Liver (tissue), 9 donors: ENCODE results near the gene GALNT17. TPM values are rescaled to one million over a fixed set of nuclear protein-coding genes. Genes with fewer than 3 reads are reported as not detected.

ENCODE experiments used
- DNase-seq: peaks from one replicate; pipeline ENCODE4 v3.0.0-alpha.2; 2017; ENCODE audit warnings: low spot score
- H3K27ac ChIP-seq, 2 donors: one replicate each; pipeline ENCODE4 v1.7.0; 2013; ENCODE audit warnings: inconsistent platforms in 2 of 2, low read length in 2 of 2, control low read depth in 1 of 2, low read depth in 1 of 2, mild to moderate bottlenecking in 1 of 2
- H3K27me3 ChIP-seq, 4 donors: one replicate each; pipeline versions ENCODE4 v1.6.1 to v1.7.0; 2013; ENCODE audit warnings: low read length in 3 of 4, inconsistent platforms in 1 of 4, mild to moderate bottlenecking in 1 of 4, moderate library complexity in 1 of 4; ENCODE audit not compliant: control insufficient read depth in 4 of 4, insufficient read depth in 4 of 4
- H3K36me3 ChIP-seq, 4 donors: one replicate each; pipeline versions ENCODE4 v1.6.1 to v1.7.0; 2013; ENCODE audit warnings: low read length in 3 of 4, mild to moderate bottlenecking in 3 of 4, low read depth in 1 of 4, moderate library complexity in 1 of 4; ENCODE audit not compliant: control insufficient read depth in 4 of 4, insufficient read depth in 3 of 4
- H3K4me1 ChIP-seq, 4 donors: one replicate each; pipeline versions ENCODE4 v1.6.1 to v1.7.0; 2013; ENCODE audit warnings: low read length in 3 of 4, mild to moderate bottlenecking in 3 of 4, moderate library complexity in 1 of 4; ENCODE audit not compliant: control insufficient read depth in 4 of 4, insufficient read depth in 4 of 4
- H3K4me3 ChIP-seq, 3 donors: one replicate each; pipeline versions ENCODE4 v1.6.1 to v1.7.0; 2013; ENCODE audit warnings: low read length in 3 of 3, control low read depth in 1 of 3, low read depth in 1 of 3, mild to moderate bottlenecking in 1 of 3
- H3K9ac ChIP-seq, 2 donors: one replicate each; pipeline ENCODE4 v1.7.0; 2013; ENCODE audit warnings: low read length in 2 of 2, mild to moderate bottlenecking in 2 of 2, moderate library complexity in 2 of 2, control low read depth in 1 of 2, low read depth in 1 of 2
- H3K9me3 ChIP-seq, 4 donors: one replicate each; pipeline versions ENCODE4 v1.6.1 to v1.7.0; 2013; ENCODE audit warnings: low read length in 3 of 4; ENCODE audit not compliant: control insufficient read depth in 4 of 4
- CTCF ChIP-seq: fragments of 150-350 bp; IDR thresholded peaks from 2 replicates; pipeline ENCODE4 v1.5.1; 2017; ENCODE audit warnings: improper control_type of control experiment, low read depth, low read length; ENCODE audit not compliant: missing input control
- EGR1 ChIP-seq, 2 donors: IDR thresholded peaks; 2 replicates each; pipeline ENCODE4 v1.6.1; 2016 to 2018; ENCODE audit warnings: antibody characterized with exemption in 2 of 2, low read depth in 2 of 2
- FOXA1 ChIP-seq: IDR thresholded peaks from 2 replicates; pipeline ENCODE4 v1.6.1; 2016; ENCODE audit warnings: antibody characterized with exemption
- FOXA2 ChIP-seq: IDR thresholded peaks from 2 replicates; pipeline ENCODE4 v1.6.1; 2016; ENCODE audit warnings: antibody characterized with exemption
- GABPA ChIP-seq, 2 donors: IDR thresholded peaks in 1 of 2; conservative IDR thresholded peaks in 1 of 2; 2 replicates each; pipeline ENCODE4 v1.6.1; 2016; ENCODE audit warnings: antibody characterized with exemption in 2 of 2, mild to moderate bottlenecking in 1 of 2, moderate library complexity in 1 of 2
- HNF4A ChIP-seq, 2 donors: conservative IDR thresholded peaks; 2 replicates each; pipeline ENCODE4 v1.6.1; 2016; ENCODE audit warnings: antibody characterized with exemption in 2 of 2, mild to moderate bottlenecking in 2 of 2
- HNF4G ChIP-seq: IDR thresholded peaks from 2 replicates; pipeline ENCODE4 v1.6.1; 2016; ENCODE audit warnings: antibody characterized with exemption
- NR2F2 ChIP-seq: IDR thresholded peaks from 2 replicates; pipeline ENCODE4 v1.6.1; 2016; ENCODE audit warnings: antibody characterized with exemption
- RAD21 ChIP-seq, 2 donors: IDR thresholded peaks; 2 replicates each; pipeline ENCODE4 v1.6.1; 2016; ENCODE audit warnings: antibody characterized with exemption in 2 of 2, mild to moderate bottlenecking in 2 of 2
- RXRA ChIP-seq, 2 donors: IDR thresholded peaks; 2 replicates each; pipeline ENCODE4 v1.6.1; 2017 to 2018; ENCODE audit warnings: antibody characterized with exemption in 2 of 2, mild to moderate bottlenecking in 1 of 2
- SP1 ChIP-seq: IDR thresholded peaks from 2 replicates; pipeline ENCODE4 v1.6.1; 2018; ENCODE audit warnings: antibody characterized with exemption, mild to moderate bottlenecking
- WGBS: extraction: QIAGEN DNeasy Blood & Tissue Kit; methylation state at CpG from one replicate; pipeline ENCODE4 v1.1.7; 2013; 5-methylcytosine and 5-hydroxymethylcytosine counted together
- polyA plus RNA-seq, 2 donors: library from polyadenylated mRNA; stranded (reverse) in 1 of 2; unstranded in 1 of 2; fragments of 200-250 nt in 1 of 2; fragments of >200 nt in 1 of 2; fragmentation: Nextera tagmentation in 1 of 2; extraction: Ambion mirVana in 1 of 2; gene quantifications; one replicate each; pipeline versions ENCODE4 v1.2.1 to v1.2.3, GENCODE V29; 2013 to 2015
- total RNA-seq, 2 donors: library from RNA; depleted of rRNA; stranded (reverse); fragments of >200 nt; gene quantifications; one replicate each; pipeline ENCODE4 v1.2.3, GENCODE V29; 2014
- TF ChIP-seq, protein P1 (sequence below): IDR thresholded peaks from 2 replicates; pipeline ENCODE4 v1.6.1; 2016; ENCODE audit warnings: antibody characterized with exemption
- TF ChIP-seq, protein P2 (sequence below): IDR thresholded peaks from 2 replicates; pipeline ENCODE4 v1.6.1; 2016; ENCODE audit warnings: antibody characterized with exemption
- TF ChIP-seq, protein P3 (sequence below): IDR thresholded peaks from 2 replicates; pipeline ENCODE4 v1.6.1; 2016; ENCODE audit warnings: antibody characterized with exemption
- TF ChIP-seq, protein P4 (sequence below): IDR thresholded peaks from 2 replicates; pipeline ENCODE4 v1.6.1; 2016; ENCODE audit warnings: antibody characterized with exemption, mild to moderate bottlenecking
- donor health status: healthy.
- donor health status: healthy.
- donor health status: healthy.
- donor health status: healthy.
- donor health status: healthy.

The GALNT17 gene
- total and polyA plus RNA-seq, 4 donors = 0.10 to 0.42 (median 0.37) TPM; not detected in 1

DNA sequence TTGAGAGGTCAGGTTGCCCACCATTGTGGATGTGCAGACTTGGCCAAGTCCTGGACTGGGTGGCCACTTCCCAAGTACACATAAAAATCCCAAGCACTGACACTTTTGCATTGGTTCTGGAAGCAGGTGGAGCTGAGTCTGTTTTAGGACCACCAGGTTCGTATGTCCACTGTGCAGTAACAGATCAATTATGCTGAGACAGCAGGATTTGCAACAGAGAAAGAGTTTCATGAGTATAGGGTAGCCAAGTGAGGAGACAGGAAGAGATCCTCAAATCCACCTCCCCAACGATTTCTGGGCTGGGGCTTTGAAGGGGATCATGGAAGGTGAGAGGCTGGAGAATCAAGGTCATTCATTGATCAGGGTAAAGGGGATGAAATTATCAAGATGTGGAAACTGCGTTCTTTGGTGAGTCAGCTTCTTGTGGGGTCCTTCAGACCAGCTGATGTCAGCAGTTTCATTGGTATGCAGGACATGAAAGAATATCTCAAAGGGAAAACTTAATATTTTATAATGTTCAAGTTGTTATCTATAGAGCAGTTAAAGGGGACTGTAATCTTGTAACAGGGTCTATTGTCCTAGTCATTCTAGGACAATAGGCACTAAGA is 277.7 kb downstream of the GALNT17 start (continued):
- TF ChIP-seq CTCF (no peak), SP1 (no peak), RXRA (IDR thresholded peaks at IDR 0.05) (no peak), NR2F2 (no peak)
- TF ChIP-seq, protein P1, sequence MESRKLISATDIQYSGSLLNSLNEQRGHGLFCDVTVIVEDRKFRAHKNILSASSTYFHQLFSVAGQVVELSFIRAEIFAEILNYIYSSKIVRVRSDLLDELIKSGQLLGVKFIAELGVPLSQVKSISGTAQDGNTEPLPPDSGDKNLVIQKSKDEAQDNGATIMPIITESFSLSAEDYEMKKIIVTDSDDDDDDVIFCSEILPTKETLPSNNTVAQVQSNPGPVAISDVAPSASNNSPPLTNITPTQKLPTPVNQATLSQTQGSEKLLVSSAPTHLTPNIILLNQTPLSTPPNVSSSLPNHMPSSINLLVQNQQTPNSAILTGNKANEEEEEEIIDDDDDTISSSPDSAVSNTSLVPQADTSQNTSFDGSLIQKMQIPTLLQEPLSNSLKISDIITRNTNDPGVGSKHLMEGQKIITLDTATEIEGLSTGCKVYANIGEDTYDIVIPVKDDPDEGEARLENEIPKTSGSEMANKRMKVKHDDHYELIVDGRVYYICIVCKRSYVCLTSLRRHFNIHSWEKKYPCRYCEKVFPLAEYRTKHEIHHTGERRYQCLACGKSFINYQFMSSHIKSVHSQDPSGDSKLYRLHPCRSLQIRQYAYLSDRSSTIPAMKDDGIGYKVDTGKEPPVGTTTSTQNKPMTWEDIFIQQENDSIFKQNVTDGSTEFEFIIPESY = no peak

- no peaks in the 10 kb centered on the region for H3K27me3 ChIP-seq
- no peak for DNase-seq
- no peak for TF ChIP-seq HNF4G
- TF ChIP-seq HNF4A (conservative IDR thresholded peaks at IDR 0.05) = no peak
- TF ChIP-seq, protein P2, sequence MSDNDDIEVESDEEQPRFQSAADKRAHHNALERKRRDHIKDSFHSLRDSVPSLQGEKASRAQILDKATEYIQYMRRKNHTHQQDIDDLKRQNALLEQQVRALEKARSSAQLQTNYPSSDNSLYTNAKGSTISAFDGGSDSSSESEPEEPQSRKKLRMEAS = no peak
- TF ChIP-seq, protein P3, sequence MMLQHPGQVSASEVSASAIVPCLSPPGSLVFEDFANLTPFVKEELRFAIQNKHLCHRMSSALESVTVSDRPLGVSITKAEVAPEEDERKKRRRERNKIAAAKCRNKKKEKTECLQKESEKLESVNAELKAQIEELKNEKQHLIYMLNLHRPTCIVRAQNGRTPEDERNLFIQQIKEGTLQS = no peak
- no peak for TF ChIP-seq NR2F2
- TF ChIP-seq EGR1 (IDR thresholded peaks at IDR 0.05; ENCODE audit: low read depth in 2 of 2) = no peak
- no peak for TF ChIP-seq RXRA (IDR thresholded peaks at IDR 0.05)
- TF ChIP-seq, protein P4, sequence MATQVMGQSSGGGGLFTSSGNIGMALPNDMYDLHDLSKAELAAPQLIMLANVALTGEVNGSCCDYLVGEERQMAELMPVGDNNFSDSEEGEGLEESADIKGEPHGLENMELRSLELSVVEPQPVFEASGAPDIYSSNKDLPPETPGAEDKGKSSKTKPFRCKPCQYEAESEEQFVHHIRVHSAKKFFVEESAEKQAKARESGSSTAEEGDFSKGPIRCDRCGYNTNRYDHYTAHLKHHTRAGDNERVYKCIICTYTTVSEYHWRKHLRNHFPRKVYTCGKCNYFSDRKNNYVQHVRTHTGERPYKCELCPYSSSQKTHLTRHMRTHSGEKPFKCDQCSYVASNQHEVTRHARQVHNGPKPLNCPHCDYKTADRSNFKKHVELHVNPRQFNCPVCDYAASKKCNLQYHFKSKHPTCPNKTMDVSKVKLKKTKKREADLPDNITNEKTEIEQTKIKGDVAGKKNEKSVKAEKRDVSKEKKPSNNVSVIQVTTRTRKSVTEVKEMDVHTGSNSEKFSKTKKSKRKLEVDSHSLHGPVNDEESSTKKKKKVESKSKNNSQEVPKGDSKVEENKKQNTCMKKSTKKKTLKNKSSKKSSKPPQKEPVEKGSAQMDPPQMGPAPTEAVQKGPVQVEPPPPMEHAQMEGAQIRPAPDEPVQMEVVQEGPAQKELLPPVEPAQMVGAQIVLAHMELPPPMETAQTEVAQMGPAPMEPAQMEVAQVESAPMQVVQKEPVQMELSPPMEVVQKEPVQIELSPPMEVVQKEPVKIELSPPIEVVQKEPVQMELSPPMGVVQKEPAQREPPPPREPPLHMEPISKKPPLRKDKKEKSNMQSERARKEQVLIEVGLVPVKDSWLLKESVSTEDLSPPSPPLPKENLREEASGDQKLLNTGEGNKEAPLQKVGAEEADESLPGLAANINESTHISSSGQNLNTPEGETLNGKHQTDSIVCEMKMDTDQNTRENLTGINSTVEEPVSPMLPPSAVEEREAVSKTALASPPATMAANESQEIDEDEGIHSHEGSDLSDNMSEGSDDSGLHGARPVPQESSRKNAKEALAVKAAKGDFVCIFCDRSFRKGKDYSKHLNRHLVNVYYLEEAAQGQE = no peak
- no peak for TF ChIP-seq FOXA1
- no peak for TF ChIP-seq RAD21 (IDR thresholded peaks at IDR 0.05)
- TF ChIP-seq FOXA2 = no peak
- no peak for TF ChIP-seq GABPA (IDR thresholded peaks at IDR 0.05 in 1 of 2, conservative IDR thresholded peaks at IDR 0.05 in 1 of 2)
- no peaks in the 10 kb centered on the region for H3K4me1 ChIP-seq
- peaks cover 1 to 7% (median 5%) of the 10 kb centered on the region in 4 donors for H3K9me3 ChIP-seq
- H3K9ac ChIP-seq = no peak overlapping the region
- H3K36me3 ChIP-seq = no peaks in the 10 kb centered on the region
- H3K4me3 ChIP-seq = no peak overlapping the region
- no peak overlapping the region for H3K27ac ChIP-seq
- 64% methylated on average over 3 of the region's 3 CpGs for WGBS
Measured at GRCh38 chr7:71411475-71411874, 279.5 kb downstream of the GALNT17 start.
